Panc1 (cell line): ENCODE data around the gene SFSWAP.
"Not testable (repeated sequence)": the region's sequence is repeated elsewhere in the genome, so short reads cannot be mapped to it uniquely, and the experiment has no call there.

Experiments
- CTCF ChIP-seq: fragments of 450-650 bp; IDR thresholded peaks from 2 replicates; pipeline ENCODE4 v1.5.1; 2017; ENCODE audit warnings: mild to moderate bottlenecking
- POLR2AphosphoS5 ChIP-seq: IDR thresholded peaks from 2 replicates; pipeline ENCODE4 v1.6.1; 2012; ENCODE audit warnings: mild to moderate bottlenecking, low read depth, low read length, moderate library complexity
- REST ChIP-seq, 2 experiments: IDR thresholded peaks; 2 replicates each; pipeline ENCODE4 v1.6.1; 2011 to 2012; ENCODE audit warnings: low read depth in 2 of 2, control low read depth in 1 of 2, low read length in 1 of 2, mild to moderate bottlenecking in 1 of 2, moderate library complexity in 1 of 2; ENCODE audit not compliant: insufficient read depth in 1 of 2

DNA sequence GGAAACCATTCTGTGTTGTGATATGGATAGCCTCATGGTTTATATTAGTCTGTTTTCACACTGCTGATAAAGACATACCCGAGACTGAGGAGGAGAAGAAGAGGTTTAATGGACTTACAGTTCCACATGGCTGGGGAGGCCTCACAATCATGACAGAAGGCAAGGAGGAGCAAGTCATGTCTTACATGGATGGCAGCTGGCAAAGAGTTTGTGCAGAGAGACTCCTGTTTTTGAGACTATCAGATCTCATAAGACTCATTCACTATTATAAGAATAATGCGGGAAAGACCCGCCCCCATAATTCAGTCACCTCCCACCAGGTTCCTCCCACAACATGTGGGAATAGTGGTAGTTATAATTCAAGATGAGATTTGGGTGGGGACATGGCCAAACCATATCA is 31.9 kb downstream of the SFSWAP start:
- not testable (repeated sequence) for TF ChIP-seq CTCF; REST (IDR thresholded peaks at IDR 0.05; ENCODE audit: insufficient read depth in 1 of 2, low read depth in 2 of 2, low read length in 1 of 2); POLR2AphosphoS5
